Measurements from ENCODE around the gene CATSPERE. TPM values are rescaled to one million over a fixed set of nuclear protein-coding genes. Genes with fewer than 3 reads are reported as not detected.
"Not testable (repeated sequence)": the region's sequence is repeated elsewhere in the genome, so short reads cannot be mapped to it uniquely, and the experiment has no call there.

Gene CATSPERE
- total RNA-seq, 4 donors from 2014 or later: 0.49 to 0.58 (median 0.56) TPM; not detected in 1

GRCh38 chr1:244473059-244473605, 12.1 kb downstream of the CATSPERE start:
- Histone ChIP-seq H3K4me3 (no peak overlapping the region), H3K27ac (no peak overlapping the region), H3K27me3 (no peaks in the 10 kb centered on the region), H3K36me3 (no peaks in the 10 kb centered on the region), H3K4me1 (no peaks in the 10 kb centered on the region), H3K9me3 (no peaks in the 10 kb centered on the region)
- ATAC-seq: no peak
- DNase-seq: no peak
- TF ChIP-seq CTCF (IDR thresholded peaks at IDR 0.05 in 4 of 5, conservative IDR thresholded peaks at IDR 0.05 in 1 of 5) (no peak), POLR2A (IDR thresholded peaks at IDR 0.05) (no peak)
- intact Hi-C loops (cut with DNase I; ENCODE audit: low total_unique reads): no loop called here
- in situ Hi-C loops (cut with MboI; ENCODE audit: low sequenced_read_pairs in 4 of 4): loop anchor here in 2 of 4 donors (25.0 kb wide), 2 partner anchors 189 to 539 kb away; partner anchors contain the start of gene DESI2 (in 1 of the 2)

GRCh38 chr1:244484971-244485370, 23.9 kb downstream of the CATSPERE start:
- ATAC-seq; H3K9me3 ChIP-seq; H3K27ac ChIP-seq; DNase-seq; H3K4me3 ChIP-seq; H3K27me3 ChIP-seq; H3K36me3 ChIP-seq; H3K4me1 ChIP-seq; intact Hi-C loops (cut with DNase I; ENCODE audit: low total_unique reads); in situ Hi-C loops (cut with MboI; ENCODE audit: low sequenced_read_pairs in 4 of 4): not testable (repeated sequence)

- no peak overlapping the region for H3K4me3 ChIP-seq
- H3K27ac ChIP-seq: no peak overlapping the region
- TF ChIP-seq POLR2A (IDR thresholded peaks at IDR 0.05) (no peak), CTCF (IDR thresholded peaks at IDR 0.05 in 4 of 5, conservative IDR thresholded peaks at IDR 0.05 in 1 of 5) (no peak)
- ATAC-seq: no peak
- in situ Hi-C loops (cut with MboI; ENCODE audit: low sequenced_read_pairs in 4 of 4) (no loop called here), intact Hi-C loops (cut with DNase I; ENCODE audit: low total_unique reads) (no loop called here)
- no peaks in the 10 kb centered on the region for H3K36me3 ChIP-seq
- no peaks in the 10 kb centered on the region for H3K9me3 ChIP-seq
- no peaks in the 10 kb centered on the region for H3K4me1 ChIP-seq
- H3K27me3 ChIP-seq: no peaks in the 10 kb centered on the region
- no peak for DNase-seq
These were observed 33.6 kb downstream of the CATSPERE start for GRCh38 chr1:244494653-244495052.

- TF ChIP-seq CTCF (IDR thresholded peaks at IDR 0.05 in 4 of 5, conservative IDR thresholded peaks at IDR 0.05 in 1 of 5) (no peak), POLR2A (IDR thresholded peaks at IDR 0.05) (no peak)
- no peak for ATAC-seq
- Histone ChIP-seq H3K4me1 (no peaks in the 10 kb centered on the region), H3K27ac (no peak overlapping the region), H3K27me3 (no peaks in the 10 kb centered on the region), H3K4me3 (no peak overlapping the region), H3K36me3 (no peaks in the 10 kb centered on the region), H3K9me3 (peaks cover 0 to 11% (median 0%) of the 10 kb centered on the region in 3 donors)
- DNase-seq: no peak
- in situ Hi-C loops (cut with MboI; ENCODE audit: low sequenced_read_pairs in 4 of 4): no loop called here
- intact Hi-C loops (cut with DNase I; ENCODE audit: low total_unique reads): no loop called here
These were observed 35.1 kb downstream of the CATSPERE start for GRCh38 chr1:244496186-244496585.

- H3K9me3 ChIP-seq: peaks cover 0 to 11% (median 0%) of the 10 kb centered on the region in 3 donors
- H3K4me1 ChIP-seq: no peaks in the 10 kb centered on the region
- H3K36me3 ChIP-seq: no peaks in the 10 kb centered on the region
- no peak overlapping the region for H3K4me3 ChIP-seq
- in situ Hi-C loops (cut with MboI; ENCODE audit: low sequenced_read_pairs in 4 of 4): no loop called here
- intact Hi-C loops (cut with DNase I; ENCODE audit: low total_unique reads): no loop called here
- TF ChIP-seq POLR2A (IDR thresholded peaks at IDR 0.05) (no peak), CTCF (IDR thresholded peaks at IDR 0.05 in 4 of 5, conservative IDR thresholded peaks at IDR 0.05 in 1 of 5) (no peak)
- H3K27ac ChIP-seq: no peak overlapping the region
- H3K27me3 ChIP-seq: no peaks in the 10 kb centered on the region
- no peak for ATAC-seq
- DNase-seq: no peak
These were observed 36.7 kb downstream of the CATSPERE start for GRCh38 chr1:244497805-244498204.

- in situ Hi-C loops (cut with MboI; ENCODE audit: low sequenced_read_pairs in 4 of 4): not testable (repeated sequence)
These were observed 38.4 kb downstream of the CATSPERE start for GRCh38 chr1:244499484-244499883.

GRCh38 chr1:244500515-244500914, 39.4 kb downstream of the CATSPERE start:
- H3K4me1 ChIP-seq; intact Hi-C loops (cut with DNase I; ENCODE audit: low total_unique reads); H3K27ac ChIP-seq; H3K36me3 ChIP-seq; H3K4me3 ChIP-seq; H3K27me3 ChIP-seq; DNase-seq; ATAC-seq; in situ Hi-C loops (cut with MboI; ENCODE audit: low sequenced_read_pairs in 4 of 4): not testable (repeated sequence)
- H3K9me3 ChIP-seq: peaks cover 0 to 11% (median 0%) of the 10 kb centered on the region in 3 donors

More at GRCh38 chr1:244499484-244499883, 38.4 kb downstream of the CATSPERE start:
- H3K36me3 ChIP-seq; H3K27me3 ChIP-seq; DNase-seq; ATAC-seq; H3K27ac ChIP-seq; H3K4me1 ChIP-seq; intact Hi-C loops (cut with DNase I; ENCODE audit: low total_unique reads); H3K4me3 ChIP-seq: not testable (repeated sequence)
- H3K9me3 ChIP-seq: peaks cover 0 to 11% (median 0%) of the 10 kb centered on the region in 3 donors
